ENCODE data around the gene KHDRBS1.
A peak's percentile ranks its signal among the peaks of the same experiment; 100 is the strongest.
"Not testable (repeated sequence)": the region's sequence is repeated elsewhere in the genome, so short reads cannot be mapped to it uniquely, and the experiment has no call there.

Gene KHDRBS1

DNA sequence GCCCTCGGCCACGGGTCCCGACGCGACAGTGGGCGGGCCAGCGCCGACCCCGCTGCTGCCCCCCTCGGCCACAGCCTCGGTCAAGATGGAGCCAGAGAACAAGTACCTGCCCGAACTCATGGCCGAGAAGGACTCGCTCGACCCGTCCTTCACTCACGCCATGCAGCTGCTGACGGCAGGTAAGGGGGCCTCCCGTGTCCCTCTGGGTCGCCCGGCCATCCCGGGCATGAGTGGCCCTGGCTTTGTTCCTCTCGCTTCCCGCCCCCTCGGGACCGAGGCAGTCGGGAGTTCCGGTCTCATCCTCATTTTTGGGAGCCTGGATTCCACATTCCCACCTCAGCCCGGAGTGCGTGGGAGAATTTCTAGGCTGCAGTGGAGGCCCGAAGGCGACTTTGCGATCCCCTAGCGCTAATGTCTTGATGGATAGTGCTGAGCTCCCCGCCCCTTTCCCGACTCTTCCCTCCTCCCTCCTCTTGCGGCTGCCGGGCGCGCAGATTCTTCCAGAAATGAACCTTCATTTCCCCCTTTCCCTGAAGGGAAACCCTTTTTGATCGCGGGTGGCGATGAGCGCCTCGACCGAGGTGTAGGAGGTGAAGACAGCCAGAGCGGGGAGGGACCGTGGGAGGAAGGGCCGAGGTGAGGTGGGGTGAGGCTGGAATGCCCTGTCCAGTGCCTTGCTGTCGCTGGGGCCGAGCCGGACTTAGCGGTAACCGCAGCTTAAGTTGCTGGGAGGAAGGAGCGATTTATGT is 705 bp downstream of the KHDRBS1 start:
- no peak for DNase-seq

DNA sequence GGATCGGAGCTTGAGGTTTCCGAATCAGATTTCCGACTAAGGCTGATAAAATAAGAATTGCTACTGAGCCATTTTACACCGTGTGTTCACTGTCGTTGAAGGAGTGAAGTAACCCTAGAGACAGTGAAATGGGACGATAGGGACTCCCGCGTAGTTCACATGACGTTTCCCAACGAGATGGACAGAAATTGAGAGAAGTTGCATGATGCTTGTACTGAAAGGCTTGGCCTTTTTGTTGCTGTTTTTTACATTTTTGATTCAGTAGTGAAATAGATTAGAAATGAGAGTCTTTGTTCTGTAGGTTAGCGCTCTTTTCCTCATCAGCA is 1.2 kb downstream of the KHDRBS1 start:
- DNase-seq, result no peak

DNA sequence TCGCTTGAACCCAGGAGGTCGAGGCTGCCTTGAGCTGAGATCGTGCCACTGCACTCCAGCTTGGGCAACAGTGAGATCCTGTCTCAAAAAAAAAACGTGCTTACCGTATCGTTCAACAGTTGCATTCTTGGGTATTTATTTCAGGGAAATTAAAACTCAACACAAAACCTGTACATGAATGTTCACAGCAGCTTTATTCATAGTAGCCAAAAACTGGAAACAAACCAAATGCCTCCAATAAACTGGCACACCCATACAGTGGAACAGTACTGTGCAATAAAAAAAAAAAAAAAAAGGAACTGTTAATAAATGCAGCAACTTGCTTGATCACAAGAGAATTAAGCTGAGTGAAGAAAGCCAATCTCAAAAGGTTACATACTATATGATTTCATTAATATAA is 6.7 kb downstream of the KHDRBS1 start:
- no peak for DNase-seq

DNA sequence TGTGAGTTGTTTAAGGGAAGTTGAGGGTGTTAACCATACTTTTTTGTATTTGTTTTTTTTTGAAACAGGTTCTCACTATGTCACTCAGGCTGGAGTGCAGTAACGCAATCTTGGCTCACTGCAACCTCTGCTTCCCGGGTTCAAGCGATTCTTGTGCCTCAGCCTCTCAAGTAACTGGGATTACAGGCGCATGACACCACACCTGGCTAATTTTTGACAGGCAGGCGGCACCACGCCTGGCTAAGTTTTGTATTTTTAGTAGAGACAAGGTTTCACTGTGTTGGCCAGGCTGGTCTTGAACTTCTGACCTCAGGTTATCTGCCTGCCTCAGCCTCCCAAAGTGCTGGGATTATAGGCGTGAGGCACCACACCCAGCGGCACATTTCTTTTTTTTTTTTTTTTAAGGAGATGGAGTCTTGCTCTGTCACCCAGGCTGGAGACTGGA is 7.9 kb downstream of the KHDRBS1 start:
- DNase-seq, result not testable (repeated sequence)

DNA sequence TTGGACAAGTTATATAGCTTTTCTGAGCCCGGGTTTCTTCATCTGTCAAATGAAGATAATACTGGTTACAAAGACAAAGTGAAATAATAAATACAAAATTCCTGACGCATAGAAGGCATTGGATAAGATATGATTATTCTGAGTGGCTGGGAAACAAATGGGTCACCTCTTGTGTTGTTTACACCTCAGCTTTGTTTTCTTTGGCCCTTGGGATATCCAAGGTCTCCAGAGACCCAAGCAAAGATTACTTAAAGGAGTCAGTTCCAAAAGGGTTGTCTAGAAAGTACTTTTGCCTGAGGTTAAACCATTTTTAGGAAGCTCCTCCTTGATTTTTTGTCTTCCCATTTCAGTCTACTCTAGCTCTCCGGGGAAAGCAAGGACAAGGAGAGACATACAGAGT is 9.7 kb downstream of the KHDRBS1 start:
- no peak for DNase-seq

DNA sequence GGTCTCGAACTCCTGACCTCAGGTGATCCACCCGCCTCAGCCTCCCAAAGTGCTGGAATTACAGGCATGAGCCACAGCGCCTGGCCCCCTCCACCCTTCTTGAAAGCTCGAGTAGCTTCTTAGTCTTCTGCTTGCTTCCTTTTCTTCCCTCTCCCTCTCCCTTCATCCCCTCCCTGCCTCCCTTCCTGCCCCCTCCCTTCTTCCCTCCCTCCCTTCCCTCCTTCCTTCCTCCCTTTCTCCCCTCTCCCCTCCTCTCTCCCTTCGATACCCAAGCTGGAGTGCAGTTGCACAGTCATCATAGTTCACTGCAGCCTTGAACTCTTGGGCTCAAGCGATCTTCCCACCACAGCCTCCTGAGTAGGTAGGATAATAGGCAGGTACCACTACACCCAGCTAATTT is 11.8 kb downstream of the KHDRBS1 start:
- no peak for DNase-seq

DNA sequence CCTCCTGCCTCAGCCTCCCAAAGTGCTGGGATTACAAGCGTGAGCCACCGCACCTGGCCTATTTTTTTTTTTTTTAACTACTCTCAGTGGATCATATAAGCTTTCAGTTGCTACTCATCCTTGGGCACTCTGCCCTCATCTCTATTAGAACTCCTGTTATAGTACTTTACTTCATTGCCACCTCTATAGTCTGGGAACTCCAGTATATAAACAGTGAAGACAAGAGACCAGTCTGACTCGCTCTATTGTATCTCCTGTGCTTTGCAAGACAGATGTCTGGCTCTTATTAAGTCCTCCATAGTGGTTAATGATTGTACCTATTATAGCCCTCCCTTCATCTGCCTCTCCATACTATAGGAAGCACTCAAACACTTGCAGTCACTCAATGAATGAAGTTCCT is 15.1 kb downstream of the KHDRBS1 start:
- no peak for DNase-seq

DNA sequence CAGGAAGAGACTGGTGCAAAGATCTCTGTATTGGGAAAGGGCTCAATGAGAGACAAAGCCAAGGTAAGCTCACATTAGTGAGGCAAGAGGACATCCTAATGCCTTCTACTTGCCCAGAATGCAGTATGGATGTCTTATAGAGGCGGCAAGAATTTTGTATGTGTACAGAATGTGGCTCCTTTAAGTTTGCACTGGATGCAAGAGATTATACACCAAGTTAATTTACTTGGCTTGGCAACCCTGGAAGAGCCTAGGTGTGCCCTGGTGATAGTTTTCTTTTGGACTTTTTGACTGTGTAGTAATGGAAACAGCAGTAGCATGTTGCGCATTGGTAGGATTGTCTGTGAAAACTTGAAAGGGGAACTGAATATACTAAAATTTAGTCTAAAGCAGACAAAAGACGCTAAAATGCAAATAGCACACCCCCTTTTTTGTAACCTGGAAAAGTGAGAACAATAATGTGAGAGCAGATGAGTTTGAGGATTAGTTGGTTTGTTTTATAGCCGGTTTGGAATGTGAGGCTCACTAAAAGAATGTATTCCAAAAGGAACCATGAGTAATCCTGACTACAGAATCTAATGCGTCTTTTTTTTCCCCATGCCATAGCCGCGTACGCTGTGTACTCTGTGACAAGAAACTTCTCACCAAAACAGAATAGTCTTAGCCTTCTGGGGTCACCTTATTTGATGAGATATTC is 18.1 kb downstream of the KHDRBS1 start:
- DNase-seq, result no peak

DNA sequence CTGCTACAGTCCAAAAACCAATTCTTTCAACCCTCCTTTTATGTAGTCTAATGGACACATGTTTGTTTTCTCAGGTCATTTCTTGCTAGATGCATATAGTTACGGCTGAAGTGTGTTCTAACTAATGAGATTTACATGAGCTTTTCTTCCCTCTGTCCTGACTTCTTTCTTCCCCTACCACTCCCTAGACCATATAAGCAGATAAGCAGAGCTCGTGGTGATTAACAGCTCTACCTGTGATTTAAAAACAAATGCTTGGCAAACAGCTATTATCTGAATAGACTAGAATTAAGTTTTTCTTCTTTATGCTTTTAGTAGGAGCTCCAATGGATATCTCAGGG is 18.6 kb downstream of the KHDRBS1 start:
- DNase-seq, result no peak

DNA sequence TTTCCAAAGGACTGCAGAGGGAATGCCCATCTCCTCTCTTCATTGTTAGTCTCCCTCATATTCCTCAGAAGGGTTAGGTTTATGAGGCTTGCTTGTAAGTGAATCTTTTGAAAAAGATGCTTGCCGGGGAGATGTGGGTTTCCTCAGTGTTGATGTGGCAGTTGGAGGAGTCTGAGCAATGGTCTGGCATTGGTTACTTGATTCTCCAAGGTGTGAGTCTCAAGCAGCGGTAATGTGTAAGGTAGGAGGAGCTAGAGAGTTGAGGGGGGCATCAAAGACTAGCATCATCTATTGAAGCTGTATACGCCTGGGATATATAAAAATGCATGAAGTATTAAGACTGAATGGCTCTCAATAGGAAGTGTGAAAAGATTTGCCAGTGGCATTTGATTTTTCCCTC is 21.5 kb downstream of the KHDRBS1 start:
- no peak for DNase-seq

DNA sequence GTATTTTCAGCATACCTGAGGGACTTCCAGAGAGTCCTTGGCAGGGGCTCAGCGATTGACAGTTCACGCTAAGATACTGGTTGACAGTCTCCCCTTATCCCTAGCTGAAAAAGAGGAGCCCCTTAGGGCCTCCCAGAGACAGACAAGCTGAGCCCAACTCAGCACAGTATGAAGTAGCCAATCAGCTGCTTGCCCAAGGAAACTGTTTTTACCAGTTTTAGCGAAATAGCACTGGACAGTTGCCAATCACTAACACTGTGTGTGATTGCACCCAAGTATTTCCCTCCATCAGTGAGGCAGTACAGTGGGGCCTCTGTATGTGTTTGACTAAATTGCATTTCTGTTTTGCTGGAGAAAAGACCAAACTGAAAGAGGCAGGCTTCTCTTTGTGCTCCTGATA is 27.0 kb downstream of the KHDRBS1 start:
- no peak for DNase-seq

DNA sequence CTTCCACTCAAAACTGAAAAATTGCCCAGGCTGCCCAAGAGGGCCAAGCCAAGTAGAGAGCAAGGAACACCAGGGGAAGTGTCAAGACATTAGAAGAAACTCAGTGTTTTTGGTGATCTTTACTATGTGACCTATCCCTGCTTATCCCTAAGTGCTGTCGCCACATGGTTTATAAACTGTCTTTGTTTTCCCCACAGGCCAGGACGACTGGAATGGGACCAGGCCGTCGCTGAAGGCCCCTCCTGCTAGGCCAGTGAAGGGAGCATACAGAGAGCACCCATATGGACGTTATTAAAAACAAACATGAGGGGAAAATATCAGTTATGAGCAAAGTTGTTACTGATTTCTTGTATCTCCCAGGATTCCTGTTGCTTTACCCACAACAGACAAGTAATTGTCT is 28.7 kb downstream of the KHDRBS1 start:
- no peak for DNase-seq

DNA sequence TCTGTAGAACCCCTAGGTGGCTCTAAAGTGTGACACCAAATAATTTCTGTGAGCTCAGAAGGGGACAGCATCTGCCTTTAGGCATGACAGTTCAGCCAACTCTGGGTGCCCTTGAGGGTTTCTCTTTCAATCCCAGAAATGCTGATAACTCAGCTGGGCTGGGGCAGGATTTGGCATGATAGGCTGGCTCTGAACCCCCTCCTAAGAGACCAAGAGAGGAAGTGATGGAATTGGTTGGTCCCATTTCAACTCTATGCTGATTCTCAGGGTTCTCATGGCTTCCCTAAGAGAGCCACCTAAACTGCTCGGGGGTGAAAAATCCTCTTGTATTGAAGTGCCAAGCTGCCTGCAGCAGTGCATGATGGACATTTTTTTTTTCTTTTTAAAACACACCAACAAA is 30.6 kb downstream of the KHDRBS1 start:
- DNase-seq, result no peak

DNA sequence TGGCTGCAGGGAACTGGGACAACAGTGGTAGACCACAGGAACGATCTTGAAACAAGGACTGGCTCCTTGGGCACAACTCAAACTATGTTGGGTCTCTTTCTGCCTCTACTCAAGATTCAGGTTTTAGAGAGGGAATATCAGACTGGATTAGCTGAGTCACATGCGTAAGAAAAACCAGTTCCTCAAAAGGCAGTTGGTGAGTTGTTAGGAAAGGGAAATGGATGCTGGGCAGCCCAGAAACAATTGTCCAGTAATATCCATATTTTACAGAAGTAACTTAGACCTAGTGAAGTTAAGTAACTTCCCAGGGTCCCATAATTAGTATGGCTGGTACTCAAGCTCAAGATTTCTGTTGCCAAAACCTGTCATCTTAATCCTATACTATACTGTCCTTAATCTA is 32.1 kb downstream of the KHDRBS1 start:
- DNase-seq, result no peak

DNA sequence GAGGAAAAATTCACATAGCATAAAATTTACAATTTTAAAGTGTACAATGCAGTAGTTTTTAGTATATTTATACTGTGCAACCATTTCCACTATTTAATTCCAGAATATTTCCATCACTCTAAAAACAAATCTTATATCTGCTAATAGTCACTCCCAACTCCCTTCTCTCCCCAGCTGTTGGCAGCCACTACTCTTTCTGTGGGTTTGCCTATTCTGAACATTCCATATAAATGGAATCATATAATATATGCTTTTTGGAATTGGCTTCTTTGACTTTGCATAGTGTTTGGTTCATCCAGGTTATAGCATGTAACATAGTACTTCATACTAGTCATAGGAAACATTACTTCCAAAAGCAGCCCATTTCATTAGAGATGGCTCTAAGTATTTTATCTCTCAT is 34.0 kb downstream of the KHDRBS1 start:
- no peak for DNase-seq

DNA sequence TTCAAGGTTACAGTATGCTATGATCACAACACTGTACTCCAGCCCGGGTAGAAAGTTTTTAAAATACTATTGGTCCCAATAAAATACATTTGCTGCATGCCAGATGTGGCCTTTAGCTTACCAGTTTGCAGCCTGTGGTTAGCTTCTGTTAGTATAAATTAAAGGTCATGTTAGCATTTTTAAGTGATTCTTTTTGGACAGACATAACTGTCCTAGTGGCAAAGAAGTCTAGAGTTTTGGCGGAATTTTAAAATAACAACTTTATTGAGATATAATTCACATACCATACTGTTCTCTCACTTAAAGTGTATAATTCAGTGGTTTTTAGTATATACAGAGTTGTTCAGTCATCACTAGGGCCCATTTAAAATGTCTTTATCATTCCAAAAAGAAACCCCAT is 34.8 kb downstream of the KHDRBS1 start:
- no peak for DNase-seq

DNA sequence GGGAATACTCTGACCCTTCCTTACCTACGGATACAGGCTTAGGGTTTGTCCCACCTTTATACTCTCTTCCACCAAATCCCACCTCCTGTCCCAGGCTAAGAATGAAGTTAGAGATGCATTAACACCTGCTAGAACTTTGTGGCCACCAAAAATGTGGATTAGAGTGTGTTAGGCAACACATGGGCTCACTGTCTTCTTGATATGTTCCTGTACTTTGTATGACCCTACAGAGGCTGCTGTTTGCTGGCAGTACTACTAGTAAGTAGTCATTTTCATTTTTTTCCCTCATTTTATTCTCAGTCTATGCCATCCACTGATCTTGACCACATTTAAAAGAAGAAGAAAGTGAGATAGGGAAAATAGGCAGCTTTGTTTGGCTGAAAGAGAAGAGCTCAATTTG is 38.0 kb downstream of the KHDRBS1 start:
- DNase-seq, result no peak

DNA sequence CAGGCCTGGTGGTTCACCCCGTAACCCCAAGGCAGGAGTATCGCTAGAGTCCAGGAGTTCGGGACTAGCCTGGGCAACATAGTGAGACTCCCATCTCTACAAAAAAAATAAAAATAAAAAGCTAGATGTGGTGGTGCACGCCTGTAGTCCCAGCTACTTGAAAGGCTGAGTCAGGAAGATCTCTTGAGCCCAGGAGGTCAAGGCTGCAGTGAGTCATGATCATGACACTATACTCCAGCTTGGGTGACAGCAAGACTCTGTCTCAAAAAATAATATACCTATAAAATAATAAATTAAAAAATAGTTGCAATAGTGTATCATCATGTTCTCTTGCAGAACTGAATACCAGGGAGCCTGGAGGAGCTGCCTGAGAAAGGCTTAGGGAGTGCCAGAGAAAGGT is 39.2 kb downstream of the KHDRBS1 start:
- DNase-seq, result no peak

DNA sequence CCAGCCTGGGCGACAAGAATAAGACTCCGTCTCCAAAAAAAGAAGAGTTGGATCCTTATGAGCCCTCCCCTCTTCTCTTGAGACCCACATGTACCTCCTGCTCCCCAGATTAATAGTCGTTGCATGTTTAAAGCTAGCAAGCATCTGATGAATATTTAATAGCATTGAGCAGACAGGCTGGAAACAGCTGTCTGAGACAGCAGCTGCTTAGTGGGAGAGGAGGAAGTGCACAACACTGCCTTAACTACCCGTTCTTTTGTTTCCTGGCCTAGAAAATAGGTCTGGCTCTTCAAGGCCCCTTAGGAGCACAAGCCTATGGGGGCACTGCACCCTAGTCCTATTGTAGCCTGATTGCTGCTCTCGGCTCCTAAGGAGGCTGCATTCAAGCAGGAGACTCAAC is 41.7 kb downstream of the KHDRBS1 start:
- no peak for DNase-seq

DNA sequence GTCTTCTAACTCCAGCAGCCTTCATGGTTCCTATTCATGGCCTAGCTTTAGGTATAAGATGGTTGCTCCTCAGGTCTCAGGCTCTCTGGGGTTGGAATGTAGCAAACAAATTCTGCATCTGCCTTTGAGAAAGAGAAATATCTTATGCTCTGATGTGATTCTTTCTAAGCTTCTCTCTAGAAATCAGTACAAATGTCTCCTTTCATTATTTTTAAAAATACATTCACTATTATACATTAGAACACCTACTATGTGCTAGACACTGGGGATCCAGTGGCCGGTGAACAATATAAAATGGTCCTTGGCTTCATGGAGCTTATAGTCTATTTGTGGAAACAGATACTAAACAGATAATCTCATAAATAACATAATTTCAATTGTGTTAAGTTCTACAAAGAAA is 42.9 kb downstream of the KHDRBS1 start:
- no peak for DNase-seq

DNA sequence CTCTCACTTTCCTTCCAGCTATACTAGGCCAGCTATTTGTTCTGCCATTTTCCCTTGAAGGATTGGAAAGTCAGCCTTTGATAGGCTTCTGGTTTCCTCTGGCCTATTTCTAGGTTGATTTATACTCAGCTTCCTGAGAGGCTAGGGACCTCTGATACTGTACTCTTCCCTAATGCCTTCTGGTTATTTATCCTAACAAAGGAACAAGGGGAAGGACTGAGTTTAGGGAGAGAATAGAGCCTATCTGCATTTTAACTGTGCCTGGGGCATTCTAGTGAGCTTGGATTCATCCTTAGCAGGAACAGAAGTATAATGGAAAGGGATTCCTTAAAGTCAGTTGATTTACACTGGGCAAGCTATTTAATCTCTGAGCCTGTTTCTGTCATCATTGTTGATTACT is 47.2 kb downstream of the KHDRBS1 start:
- no peak for DNase-seq

DNA sequence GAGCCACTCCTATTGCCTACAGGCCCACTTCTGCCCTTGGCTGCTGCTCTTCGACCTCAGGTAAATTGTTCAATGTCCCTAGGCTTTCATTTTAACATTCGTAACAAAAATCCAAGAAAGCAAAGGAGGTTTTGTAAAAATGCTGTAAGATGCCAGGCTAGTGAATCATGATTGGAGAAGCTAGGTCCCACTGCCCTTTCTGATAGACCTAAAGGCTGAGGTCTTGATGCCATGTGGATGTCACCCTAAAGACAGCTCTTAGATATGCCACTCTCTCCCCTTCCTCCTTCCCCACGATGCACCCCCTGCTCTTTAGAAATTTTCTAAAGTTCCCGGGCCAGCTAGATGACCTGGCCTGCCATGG is 49.2 kb downstream of the KHDRBS1 start:
- no peak for DNase-seq

DNA sequence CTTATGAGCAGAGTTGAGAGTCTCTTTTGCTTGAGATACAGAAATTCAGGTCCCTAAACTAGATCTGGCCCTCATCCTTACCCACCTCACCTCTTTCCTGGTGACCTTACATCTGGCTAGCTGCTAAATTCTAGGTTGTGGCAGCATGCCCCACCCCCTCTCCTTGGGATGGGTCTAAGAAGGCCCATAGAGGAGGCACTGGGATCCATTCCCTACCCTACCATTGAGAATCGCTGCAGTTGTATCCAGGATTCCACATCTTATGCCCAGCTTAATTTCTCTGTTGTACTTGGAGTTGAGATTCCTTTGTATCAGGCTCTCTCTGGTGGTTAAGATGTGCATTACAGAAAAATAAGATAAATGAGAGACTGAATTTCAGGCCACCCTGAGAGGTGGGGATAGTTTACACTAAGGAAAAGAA is 49.6 kb downstream of the KHDRBS1 start:
- DNase-seq, result peak; percentile 23

DNA sequence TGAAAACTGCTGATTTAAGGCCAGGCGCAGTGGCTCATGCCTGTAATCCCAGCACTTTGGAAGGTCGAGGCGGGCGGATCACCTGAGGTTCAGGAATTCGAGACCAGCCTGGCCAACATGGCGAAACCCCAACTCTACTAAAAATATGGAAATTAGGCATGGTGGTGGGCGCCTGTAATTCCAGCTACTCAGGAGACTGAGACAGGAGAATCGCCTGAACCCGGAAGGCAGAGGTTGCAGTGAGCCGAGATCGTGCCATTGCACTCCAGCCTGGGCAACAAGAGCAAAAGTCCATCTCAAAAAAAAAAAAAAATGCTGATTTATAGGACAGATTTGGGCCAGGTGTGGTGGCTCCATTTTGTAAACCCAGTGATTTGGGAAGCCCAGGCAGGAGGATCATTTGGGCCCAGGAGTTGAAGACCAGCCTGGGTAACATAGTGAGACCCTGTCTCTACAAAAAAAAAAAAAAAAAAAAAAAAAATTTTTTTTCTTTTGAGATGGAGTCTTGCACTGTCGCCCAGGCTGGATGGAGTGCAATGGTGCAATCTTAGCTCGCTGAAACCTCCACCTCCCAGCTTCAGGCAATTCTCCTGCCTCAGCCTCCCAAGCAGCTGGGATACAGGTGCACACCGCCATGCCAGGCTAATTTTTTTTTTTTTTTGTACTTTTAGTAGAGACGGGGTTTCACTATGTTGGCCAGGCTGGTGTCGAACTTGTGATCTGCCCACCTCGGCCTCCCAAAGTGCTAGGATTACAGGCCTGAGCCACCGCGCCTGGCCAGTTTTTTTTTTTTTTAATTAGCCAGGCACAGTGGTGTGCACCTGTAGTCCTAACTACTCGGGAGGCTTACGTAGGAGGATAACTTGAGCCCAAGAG is 52.2 kb downstream of the KHDRBS1 start:
- DNase-seq, result not testable (repeated sequence)

Measured in SHP77 treated with DMSO at 0.1 percent for 48 hours (cell line).